HepG2 (cell line): Measurements from ENCODE around the gene HOXB6. TPM values are rescaled to one million over a fixed set of nuclear protein-coding genes. Genes with fewer than 3 reads are reported as not detected.

Experiments
- ATAC-seq: fragments of 200-7000 bp; cut with Tn5 transposase; 3 replicates; pipeline ENCODE4 v1.9.1; 2020; ENCODE audit warnings: mild to moderate bottlenecking, moderate library complexity
- BruUV-seq: library from RNA; stranded (reverse); fragments of 400-500 nt; replicated peaks from 2 replicates; lab custom pipeline; 2021; lab: Mats Ljungman, UMichigan
- CTCF ChIA-PET: fragments of 300-600 bp; formaldehyde crosslinking; extraction: SDS; loops from one replicate; lab custom pipeline; 2021; ENCODE audit warnings: low total read pairs, inconsistent platforms, low intra/inter-chr PET ratio; lab: Yijun Ruan, JAX
- POLR2A ChIA-PET: fragments of 350-600 bp; sonication (Branson Sonifier 250); formaldehyde crosslinking; loops from one replicate; lab custom pipeline; 2020; ENCODE audit warnings: antibody characterized with exemption, inconsistent platforms; lab: Yijun Ruan, JAX
- DNase-seq: peaks from one replicate; pipeline ENCODE4 v3.0.0-alpha.2; 2015; ENCODE audit warnings: low spot score
- FAIRE-seq: peaks from 3 replicates; lab custom pipeline; 2011; peaks lifted over from hg19 to GRCh38; lab: Jason Lieb, UNC
- H2AFZ ChIP-seq: one replicate; pipeline ENCODE4 v1.6.1; 2011; ENCODE audit warnings: low read length, inconsistent platforms
- H3K27ac ChIP-seq: fragments of 300-600 bp; 3 replicates; pipeline ENCODE4 v1.8.0; 2011; ENCODE audit warnings: mixed run types, mild to moderate bottlenecking, mixed read lengths, low read length, inconsistent platforms; ENCODE audit not compliant: insufficient read depth; ENCODE audit errors: extremely low read length
- H3K27me3 ChIP-seq, 2 experiments: fragments of 200-600 bp in 1 of 2; 2 replicates in 1 of 2; 3 replicates in 1 of 2; pipeline versions ENCODE4 v1.6.0 to v1.8.0; 2011; ENCODE audit warnings: low read length in 2 of 2, mild to moderate bottlenecking in 2 of 2, moderate library complexity in 2 of 2, inconsistent platforms in 1 of 2; ENCODE audit not compliant: insufficient read depth in 2 of 2, control insufficient read depth in 1 of 2
- H3K36me3 ChIP-seq, 2 experiments: fragments of 200-600 bp in 1 of 2; replicated peaks in 1 of 2; 2 replicates in 1 of 2; 3 replicates in 1 of 2; pipeline versions ENCODE4 v1.5.1 to v1.8.0; 2011; ENCODE audit warnings: low read length in 2 of 2, inconsistent platforms in 1 of 2; ENCODE audit not compliant: insufficient read depth in 2 of 2, control insufficient read depth in 1 of 2
- H3K4me1 ChIP-seq: 2 replicates; pipeline ENCODE4 v1.5.1; 2012; ENCODE audit warnings: low read length, inconsistent platforms; ENCODE audit not compliant: insufficient read depth
- H3K4me2 ChIP-seq: 2 replicates; pipeline ENCODE4 v1.6.0; 2011; ENCODE audit warnings: low read depth, low read length, inconsistent platforms
- H3K4me3 ChIP-seq, 3 experiments: fragments of 200-600 bp in 1 of 3; sonication (generic), shearing (Covaris generic) in 1 of 3; replicated peaks in 1 of 3; 2 replicates each; pipeline ENCODE4 v1.5.1; 2011 to 2016; ENCODE audit warnings: low read length in 3 of 3, inconsistent platforms in 2 of 3, low read depth in 2 of 3, mild to moderate bottlenecking in 2 of 3, control low read depth in 1 of 3, mixed read lengths in 1 of 3; ENCODE audit not compliant: insufficient read depth in 1 of 3
- H3K79me2 ChIP-seq: one replicate; pipeline ENCODE4 v1.6.1; 2011; ENCODE audit warnings: low read length, inconsistent platforms; ENCODE audit not compliant: insufficient read depth
- H3K9ac ChIP-seq: 2 replicates; pipeline ENCODE4 v1.6.0; 2011; ENCODE audit warnings: mild to moderate bottlenecking, low read depth, low read length, inconsistent platforms; ENCODE audit not compliant: insufficient read depth
- H3K9me3 ChIP-seq: 2 replicates; pipeline ENCODE4 v1.5.1; 2012; ENCODE audit warnings: mild to moderate bottlenecking, low read length
- H4K20me1 ChIP-seq: 2 replicates; pipeline ENCODE4 v1.6.0; 2011; ENCODE audit warnings: inconsistent platforms, mild to moderate bottlenecking, low read length, moderate library complexity; ENCODE audit not compliant: insufficient read depth
- CEBPB ChIP-seq: IDR thresholded peaks from 2 replicates; pipeline ENCODE4 v1.6.1; 2011; ENCODE audit warnings: low read depth, low read length, improper control_type of control experiment, borderline replicate concordance
- ERF ChIP-seq: IDR thresholded peaks from 2 replicates; pipeline ENCODE4 v1.6.1; 2018; ENCODE audit warnings: missing biosample characterization, missing genetic modification reagents
- HMG20A ChIP-seq: IDR thresholded peaks from 2 replicates; pipeline ENCODE4 v1.6.1; 2016; ENCODE audit warnings: borderline replicate concordance
- KDM2A ChIP-seq: sonication (generic); formaldehyde crosslinking; IDR thresholded peaks from 2 replicates; pipeline ENCODE4 v1.4.0; 2020; ENCODE audit warnings: low read depth, missing genetic modification reagents, borderline replicate concordance
- PLSCR1 ChIP-seq: sonication (generic); formaldehyde crosslinking; IDR thresholded peaks from 2 replicates; pipeline ENCODE4 v1.5.0; 2020; ENCODE audit warnings: missing genetic modification reagents, mild to moderate bottlenecking, borderline replicate concordance
- RBM22 ChIP-seq: fragments of 200-400 bp; formaldehyde crosslinking; optimal IDR thresholded peaks from 2 replicates; pipeline ENCODE3; 2017; ENCODE audit warnings: mild to moderate bottlenecking, low read length, moderate library complexity
- REXO4 ChIP-seq: sonication (generic); formaldehyde crosslinking; IDR thresholded peaks from 2 replicates; pipeline ENCODE4 v1.8.0; 2022; ENCODE audit warnings: missing genetic modification reagents, mild to moderate bottlenecking, borderline replicate concordance
- ZNF546 ChIP-seq: sonication (generic); formaldehyde crosslinking; conservative IDR thresholded peaks from 2 replicates; pipeline ENCODE4 v1.8.1; 2023; ENCODE audit warnings: mild to moderate bottlenecking, missing genetic modification reagents
- ZNF562 ChIP-seq: sonication (generic); formaldehyde crosslinking; IDR thresholded peaks from 2 replicates; pipeline ENCODE4 v1.8.0; 2022; ENCODE audit warnings: missing genetic modification reagents, borderline replicate concordance
- WGBS: methylation state at CpG from one replicate; pipeline ENCODE4 v1.1.6; 2017; ENCODE audit warnings: low lambda C conversion rate; 5-methylcytosine and 5-hydroxymethylcytosine counted together
- in situ Hi-C: cut with HindIII; loops from 2 replicates; pipeline ENCODE4 v1.10.0; 2017; ENCODE audit warnings: low pct_unique_long_range_greater_than_20kb; ENCODE audit not compliant: extremely low pct_ligation_motif_present
- intact Hi-C: fragments of 100-400 bp; cut with micrococcal nuclease; formaldehyde crosslinking; loops from one replicate; pipeline ENCODE4 v1.10.0; 2022; ENCODE audit not compliant: unreplicated experiment
- polyA plus RNA-seq, 8 experiments: library from polyadenylated mRNA; depleted of rRNA in 3 of 8; stranded (reverse) in 7 of 8; unstranded in 1 of 8; fragments of >200 nt; fragmentation: Illumina TruSeq in 4 of 8; extraction: Trizol in 4 of 8; gene quantifications; 2 replicates each; pipeline versions ENCODE4 v1.2.1 to v1.2.3, GENCODE V29; 2011 to 2016; ENCODE audit warnings: low read depth in 4 of 8, missing spikeins in 1 of 8, mixed read lengths in 1 of 8; ENCODE audit not compliant: insufficient read depth in 1 of 8
- total RNA-seq, 5 experiments: library from RNA; depleted of rRNA; stranded (reverse); fragments of >200 nt; fragmentation: Illumina TruSeq; extraction: Trizol; gene quantifications; 2 replicates each; pipeline ENCODE4 v1.2.3, GENCODE V29; 2016; ENCODE audit warnings: low read depth in 1 of 5
- TF ChIP-seq, protein P1 (sequence below): sonication (generic); formaldehyde crosslinking; IDR thresholded peaks from 2 replicates; pipeline ENCODE4 v1.4.0; 2020; ENCODE audit warnings: missing genetic modification reagents

Gene HOXB6
- total and polyA plus RNA-seq, 2 of the 13 experiments (the other 11 are each of a cell fraction or from before 2014, with no cell fraction given): not detected

DNA sequence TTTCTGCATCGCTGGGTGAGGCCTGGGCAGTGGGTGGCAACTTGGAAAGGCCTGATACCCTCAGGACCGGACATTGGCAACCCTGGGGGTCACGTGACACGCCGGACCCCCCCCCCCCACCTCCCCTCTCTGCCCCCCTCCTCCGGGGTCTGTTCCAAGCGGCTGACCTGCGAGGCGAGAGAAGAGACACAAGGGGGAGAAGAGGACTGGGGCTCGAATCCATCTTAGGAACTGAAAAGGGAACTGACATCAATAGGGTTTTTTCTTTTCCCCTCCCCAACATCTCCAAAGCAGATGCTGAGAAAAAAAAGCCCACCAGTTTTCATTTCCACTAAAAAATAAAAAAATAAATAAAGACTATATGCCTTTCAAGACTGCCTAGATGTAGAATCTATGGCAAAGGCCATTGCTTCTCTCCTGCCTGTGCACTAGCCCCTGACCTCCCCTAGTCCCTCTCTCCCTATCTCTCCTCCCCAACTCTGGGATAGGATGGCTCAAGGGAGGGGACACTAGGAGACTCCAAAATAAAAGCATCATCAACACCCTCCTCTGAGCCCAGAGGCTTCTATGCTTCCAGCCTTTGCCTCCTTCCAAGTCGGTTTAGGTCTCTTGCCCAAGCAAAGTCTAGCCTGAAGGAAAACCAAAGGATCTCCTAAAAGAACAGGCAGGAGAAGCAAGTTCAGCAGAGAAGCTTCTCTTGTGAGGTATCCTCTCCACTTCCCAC is 52.2 kb downstream of the HOXB6 start:
- Histone ChIP-seq H3K79me2 (no peaks in the 10 kb centered on the region), H3K27me3 (peaks cover 22 to 92% of the 10 kb centered on the region in 2 experiments), H3K9ac (no peak overlapping the region), H4K20me1 (no peaks in the 10 kb centered on the region; the same call in 1 of the 2 replicates), H3K4me2 (no peak overlapping the region; the same call in 1 of the 2 replicates), H3K4me1 (no peaks in the 10 kb centered on the region), H2AFZ (no peak overlapping the region), H3K36me3 (no peaks in the 10 kb centered on the region), H3K4me3 (no peak overlapping the region), H3K27ac (no peak overlapping the region), H3K9me3 (no peaks in the 10 kb centered on the region)
- DNase-seq (no peak), ATAC-seq (no peak), FAIRE-seq (no peak)
- in situ Hi-C loops (no loop called here), intact Hi-C loops (no loop called here)
- ChIA-PET POLR2A (no interaction called here), CTCF (no interaction called here)
- 2% methylated on average over 8 of the region's 11 CpGs for WGBS
- TF ChIP-seq, protein P1, sequence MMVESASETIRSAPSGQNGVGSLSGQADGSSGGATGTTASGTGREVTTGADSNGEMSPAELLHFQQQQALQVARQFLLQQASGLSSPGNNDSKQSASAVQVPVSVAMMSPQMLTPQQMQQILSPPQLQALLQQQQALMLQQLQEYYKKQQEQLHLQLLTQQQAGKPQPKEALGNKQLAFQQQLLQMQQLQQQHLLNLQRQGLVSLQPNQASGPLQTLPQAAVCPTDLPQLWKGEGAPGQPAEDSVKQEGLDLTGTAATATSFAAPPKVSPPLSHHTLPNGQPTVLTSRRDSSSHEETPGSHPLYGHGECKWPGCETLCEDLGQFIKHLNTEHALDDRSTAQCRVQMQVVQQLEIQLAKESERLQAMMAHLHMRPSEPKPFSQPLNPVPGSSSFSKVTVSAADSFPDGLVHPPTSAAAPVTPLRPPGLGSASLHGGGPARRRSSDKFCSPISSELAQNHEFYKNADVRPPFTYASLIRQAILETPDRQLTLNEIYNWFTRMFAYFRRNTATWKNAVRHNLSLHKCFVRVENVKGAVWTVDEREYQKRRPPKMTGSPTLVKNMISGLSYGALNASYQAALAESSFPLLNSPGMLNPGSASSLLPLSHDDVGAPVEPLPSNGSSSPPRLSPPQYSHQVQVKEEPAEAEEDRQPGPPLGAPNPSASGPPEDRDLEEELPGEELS (CRISPR knock-in tag): no peak
- TF ChIP-seq HMG20A (CRISPR knock-in tag): no peak
- TF ChIP-seq ERF (CRISPR knock-in tag): no peak
- no peak for TF ChIP-seq CEBPB
- TF ChIP-seq RBM22: no peak
- TF ChIP-seq ZNF562 (CRISPR knock-in tag): no peak
- no peak for TF ChIP-seq ZNF546 (CRISPR knock-in tag)
- no peak for TF ChIP-seq PLSCR1 (CRISPR knock-in tag)
- no peak for TF ChIP-seq KDM2A (CRISPR knock-in tag)
- TF ChIP-seq REXO4 (CRISPR knock-in tag): no peak
- BruUV-seq: no TSS peak
